GM21515 (cell line): ENCODE results near the gene TACO1.

Experiments
- ATAC-seq: cut with Tn5 transposase; IDR thresholded peaks from one replicate; pipeline ENCODE4 v1.9.1; 2021; ENCODE audit not compliant: unreplicated experiment

The TACO1 gene

GRCh38 chr17:63634816-63635215 lies 34.1 kb downstream of the TACO1 start:
- no peak for ATAC-seq

GRCh38 chr17:63635290-63635689 lies 34.6 kb downstream of the TACO1 start:
- no peak for ATAC-seq

GRCh38 chr17:63635787-63636186 lies 35.1 kb downstream of the TACO1 start:
- ATAC-seq: no peak

GRCh38 chr17:63639125-63639524 lies 38.4 kb downstream of the TACO1 start:
- ATAC-seq: no peak

GRCh38 chr17:63640038-63640437 lies 39.3 kb downstream of the TACO1 start:
- ATAC-seq: no peak

GRCh38 chr17:63641692-63642448 lies 41.2 kb downstream of the TACO1 start:
- no peak for ATAC-seq

GRCh38 chr17:63644846-63645245 lies 44.2 kb downstream of the TACO1 start:
- no peak for ATAC-seq

GRCh38 chr17:63645775-63646487 lies 45.2 kb downstream of the TACO1 start:
- ATAC-seq: peak; percentile 50

- ATAC-seq: peak; percentile 87
These were observed 45.8 kb downstream of the TACO1 start for GRCh38 chr17:63646488-63646806.

GRCh38 chr17:63647065-63647725 lies 46.5 kb downstream of the TACO1 start:
- ATAC-seq: no peak

GRCh38 chr17:63647936-63648335 lies 47.2 kb downstream of the TACO1 start:
- no peak for ATAC-seq

GRCh38 chr17:63649813-63650212 lies 49.1 kb downstream of the TACO1 start:
- ATAC-seq: no peak

GRCh38 chr17:63652106-63652505 lies 51.4 kb downstream of the TACO1 start:
- no peak for ATAC-seq

GRCh38 chr17:63653050-63653449 lies 52.4 kb downstream of the TACO1 start:
- no peak for ATAC-seq

GRCh38 chr17:63657786-63658185 lies 57.1 kb downstream of the TACO1 start:
- no peak for ATAC-seq
